Adrenal gland (tissue), 5 donors: Measurements from ENCODE around the gene ANKRD11.

Source experiments
- CTCF ChIP-seq, 6 experiments: fragments of 450-650 bp in 4 of 6; fragments of 200-600 bp in 2 of 6; sonication (generic) in 1 of 6; IDR thresholded peaks; 1 replicate in 5 of 6; 2 replicates in 1 of 6; pipeline versions ENCODE4 v1.5.1 to v1.8.0; 2016 to 2021; ENCODE audit warnings: antibody characterized with exemption in 6 of 6, mild to moderate bottlenecking in 2 of 6, moderate library complexity in 1 of 6
- POLR2A ChIP-seq, 2 donors: fragments of 450-650 bp; IDR thresholded peaks; one replicate each; pipeline ENCODE4 v1.6.1; 2017; ENCODE audit warnings: antibody characterized with exemption in 2 of 2, mild to moderate bottlenecking in 2 of 2, moderate library complexity in 1 of 2
- donor health status: DM: no; HTN: no; CAD: no.

- TF ChIP-seq CTCF (IDR thresholded peaks at IDR 0.05), result no peak
- no peak for TF ChIP-seq POLR2A (IDR thresholded peaks at IDR 0.05)
Measured at GRCh38 chr16:89277641-89278341, 212.6 kb downstream of the ANKRD11 start.
